HG03139 (cell line): ENCODE results near the gene NEBL.

ENCODE experiments used
- ATAC-seq: cut with Tn5 transposase; IDR thresholded peaks from one replicate; pipeline ENCODE4 v1.9.1; 2021; ENCODE audit not compliant: unreplicated experiment

NEBL gene

DNA sequence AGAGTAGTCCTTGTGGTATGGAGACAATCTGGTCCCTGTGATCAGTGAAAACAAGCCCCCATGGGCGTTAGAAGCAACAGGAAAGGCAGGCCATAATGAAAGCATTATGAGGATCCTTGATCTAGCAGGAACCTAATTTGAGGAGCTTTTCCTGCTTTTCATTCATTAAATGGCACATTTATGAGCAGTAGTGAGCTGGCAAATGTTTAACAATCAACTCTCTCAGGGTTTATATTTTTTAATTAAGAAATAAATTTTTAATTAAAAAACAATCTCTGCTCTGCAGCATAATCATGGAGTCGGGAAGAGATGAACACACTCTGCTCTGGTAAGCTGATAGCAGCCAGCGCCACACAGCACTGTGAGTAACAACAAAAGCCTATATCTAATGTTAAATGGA lies 11.3 kb upstream of the NEBL start:
- ATAC-seq: no peak

- no peak for ATAC-seq
These were observed 6.7 kb upstream of the NEBL start for GRCh38 chr10:20903635-20904390.

- no peak for ATAC-seq
These were observed 4.0 kb upstream of the NEBL start for GRCh38 chr10:20901110-20901509.

- ATAC-seq: no peak
These were observed 1.9 kb upstream of the NEBL start for GRCh38 chr10:20898866-20899535.

DNA sequence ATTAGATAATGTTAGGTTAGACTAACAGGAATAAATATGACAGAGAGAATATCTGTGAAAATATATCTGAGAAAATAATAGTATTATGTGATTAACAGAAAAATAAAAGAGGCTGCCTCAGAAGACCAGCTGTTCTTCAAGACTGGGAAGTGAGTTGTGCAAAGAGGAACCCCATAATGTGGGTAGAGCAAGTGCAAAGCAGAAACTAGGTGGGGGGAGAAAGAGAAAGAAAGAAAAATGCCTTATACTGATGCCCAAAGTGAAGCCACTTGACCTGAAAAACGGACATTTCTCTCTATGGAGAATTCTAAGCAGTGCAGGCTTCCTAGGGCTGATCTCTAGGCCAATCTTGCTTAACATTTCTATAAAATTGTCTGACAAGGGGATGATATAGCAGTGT lies 3.8 kb downstream of the NEBL start:
- ATAC-seq: no peak

GRCh38 chr10:20892796-20893195 lies 4.3 kb downstream of the NEBL start:
- ATAC-seq: no peak

DNA sequence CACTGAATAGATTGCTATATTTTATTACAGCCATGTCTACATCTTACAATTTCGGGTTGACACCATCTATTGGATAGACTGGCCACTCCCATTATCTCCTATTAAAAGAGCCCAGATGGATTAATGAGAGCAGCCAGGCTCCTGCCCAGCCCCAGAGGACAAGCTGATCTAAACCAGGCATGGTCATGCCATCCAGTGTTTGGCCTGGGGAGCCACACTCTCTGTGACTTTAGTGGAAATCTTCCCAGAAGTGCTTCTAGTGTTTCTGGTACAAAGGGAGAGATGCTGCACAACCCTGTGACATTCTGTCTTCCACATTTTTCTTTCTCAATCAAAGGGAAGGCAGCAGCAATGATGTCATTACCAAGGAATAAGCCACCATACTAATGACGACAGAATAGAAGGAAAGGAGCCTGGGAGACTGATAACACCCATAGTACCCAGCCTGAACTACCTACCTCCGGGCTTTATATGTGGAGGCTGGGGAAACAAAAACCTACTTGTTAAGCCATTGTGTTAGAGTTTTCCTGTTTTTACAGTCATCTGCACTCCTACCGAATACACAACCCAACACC lies 5.0 kb downstream of the NEBL start:
- ATAC-seq: no peak

DNA sequence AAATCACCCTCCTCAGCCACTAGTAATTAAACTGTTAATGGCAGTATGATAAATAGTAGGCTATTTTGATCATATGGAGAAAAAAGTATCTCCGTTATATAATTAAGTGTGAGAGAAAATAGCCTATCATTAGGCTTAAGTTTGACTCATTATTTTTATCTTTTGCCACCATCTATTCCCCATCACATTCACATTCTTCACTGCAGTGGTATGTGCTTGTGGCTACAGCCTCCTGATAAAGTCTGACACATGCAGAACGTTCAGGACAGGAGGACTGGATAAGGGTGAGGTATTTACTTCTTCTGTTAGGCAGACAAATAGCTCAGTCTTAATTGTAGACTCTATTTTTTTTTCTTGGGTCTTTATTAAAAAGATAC lies 5.8 kb downstream of the NEBL start:
- no peak for ATAC-seq

DNA sequence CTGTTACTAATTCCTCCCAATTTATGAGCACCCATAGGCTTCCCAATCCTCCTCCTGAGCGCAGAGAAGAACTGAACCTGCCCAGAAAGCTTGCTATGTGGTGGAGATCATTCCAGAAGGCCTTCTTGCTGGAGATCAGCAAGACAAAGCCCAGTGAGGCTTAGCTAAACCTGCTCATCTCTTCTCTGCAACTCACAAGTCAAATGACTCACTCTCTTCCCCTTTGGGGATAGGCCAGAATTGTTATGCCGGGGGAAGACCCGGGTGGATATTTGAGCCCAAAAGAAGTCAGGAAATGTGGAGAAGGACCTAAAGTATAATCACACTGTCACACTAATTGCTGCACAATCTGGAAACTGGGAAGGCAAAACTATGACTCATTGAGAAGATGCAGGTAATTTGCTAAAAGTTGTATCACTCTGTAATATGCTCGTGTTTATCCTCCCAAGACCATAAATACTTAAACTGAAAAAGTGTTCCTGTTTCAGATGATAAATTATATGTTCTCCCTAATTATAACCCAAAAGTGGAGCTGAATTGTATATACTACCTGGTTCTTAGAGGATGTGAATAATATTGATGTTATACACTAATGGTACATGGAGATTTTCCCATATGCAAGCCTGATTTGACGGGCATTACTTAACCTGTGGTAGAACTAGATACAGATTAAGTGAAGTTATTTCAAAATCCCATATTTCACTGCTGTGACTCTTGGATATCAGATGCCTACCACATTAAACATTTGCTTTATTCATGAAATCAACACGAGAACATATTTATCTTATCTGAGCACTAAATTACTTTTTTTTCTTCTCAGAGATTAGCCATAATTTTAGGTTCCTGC lies 6.4 kb downstream of the NEBL start:
- ATAC-seq: no peak

DNA sequence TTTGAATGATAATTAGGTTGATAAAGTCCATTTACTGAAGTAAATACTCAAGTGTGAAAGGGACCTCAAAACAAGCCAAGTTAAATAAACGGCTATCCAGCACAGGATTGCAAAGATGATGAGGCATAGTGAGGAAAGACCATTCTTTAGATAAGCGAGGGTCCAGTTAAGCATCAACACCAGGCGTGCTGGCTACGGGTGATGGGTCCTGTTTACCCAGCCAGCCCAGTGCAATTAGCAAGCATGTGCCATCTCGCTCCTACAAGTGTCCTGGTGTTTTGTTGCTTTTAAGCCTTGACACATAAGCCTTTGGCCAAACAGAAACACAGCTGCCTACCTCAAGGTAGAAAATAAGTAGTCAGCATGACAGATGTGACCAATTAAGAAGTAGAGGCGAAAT lies 7.1 kb downstream of the NEBL start:
- no peak for ATAC-seq

DNA sequence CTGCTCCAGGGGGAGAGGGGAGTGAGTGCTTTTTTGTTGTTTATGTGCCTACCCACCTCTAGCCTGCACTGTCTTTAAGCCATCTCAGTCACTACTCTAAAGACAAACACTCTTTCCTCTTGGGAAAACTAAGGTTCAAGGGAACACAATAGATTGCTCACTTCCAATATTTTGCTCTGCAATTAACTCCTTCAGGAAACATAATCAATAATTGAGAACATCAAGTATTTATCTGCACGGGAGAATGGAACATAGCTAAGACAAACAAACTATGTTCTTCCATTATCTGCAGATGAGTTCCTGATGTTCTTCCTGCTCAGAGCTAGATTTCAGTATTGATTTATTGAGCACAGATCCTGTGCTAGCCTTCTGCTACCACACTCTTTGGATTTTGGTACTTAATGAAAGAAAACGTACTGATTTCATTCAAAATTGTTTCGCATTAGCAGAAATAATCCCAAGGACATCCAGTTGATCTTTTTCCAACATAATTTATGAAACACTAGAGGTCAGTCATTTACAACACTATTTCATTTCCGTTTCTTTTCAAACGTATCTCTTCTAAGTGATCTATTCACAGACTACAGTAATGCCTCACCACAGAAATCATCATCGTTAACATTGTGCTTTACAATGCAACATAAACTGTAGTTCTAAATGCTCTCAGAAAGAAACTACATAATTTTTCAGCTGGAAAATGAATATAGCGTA lies 8.3 kb downstream of the NEBL start:
- ATAC-seq: no peak

DNA sequence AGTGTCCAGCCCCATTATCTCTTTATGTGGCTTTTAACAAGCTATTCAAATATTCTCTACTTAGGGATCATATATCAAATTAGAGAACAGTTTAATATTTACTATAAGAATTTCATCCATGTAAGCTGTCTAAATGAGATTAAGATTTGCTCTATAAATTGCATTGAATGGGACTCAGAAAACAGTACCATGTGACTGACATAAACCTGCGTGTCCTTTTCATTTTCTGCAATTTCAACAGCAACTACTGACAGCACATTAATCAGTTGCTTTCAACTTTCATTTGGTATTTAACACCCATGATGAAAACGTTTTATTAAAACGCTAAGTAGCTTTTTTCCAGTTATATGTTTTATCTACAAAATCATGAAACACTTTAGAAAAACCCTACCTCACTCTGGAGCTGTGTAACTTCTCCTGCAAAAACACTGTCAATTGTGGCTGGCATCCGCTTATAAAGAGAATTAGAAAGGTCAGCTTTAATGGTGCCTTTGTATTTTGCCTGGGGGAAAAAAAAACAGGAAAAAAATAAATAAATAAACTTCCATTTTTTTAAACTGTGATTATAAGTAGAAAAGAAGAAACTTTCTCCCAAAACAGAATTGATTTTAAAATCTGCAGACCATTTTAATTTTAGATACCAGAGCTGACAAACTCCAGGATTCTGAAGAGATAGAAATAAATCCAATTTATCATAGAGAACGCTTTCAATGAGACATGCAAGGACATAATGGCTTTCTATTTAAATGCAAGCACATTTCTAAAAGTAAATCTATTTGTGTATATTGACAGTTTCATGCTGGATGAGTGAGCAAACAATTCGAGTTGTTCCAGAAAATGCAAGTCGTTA lies 9.2 kb downstream of the NEBL start:
- ATAC-seq: no peak

DNA sequence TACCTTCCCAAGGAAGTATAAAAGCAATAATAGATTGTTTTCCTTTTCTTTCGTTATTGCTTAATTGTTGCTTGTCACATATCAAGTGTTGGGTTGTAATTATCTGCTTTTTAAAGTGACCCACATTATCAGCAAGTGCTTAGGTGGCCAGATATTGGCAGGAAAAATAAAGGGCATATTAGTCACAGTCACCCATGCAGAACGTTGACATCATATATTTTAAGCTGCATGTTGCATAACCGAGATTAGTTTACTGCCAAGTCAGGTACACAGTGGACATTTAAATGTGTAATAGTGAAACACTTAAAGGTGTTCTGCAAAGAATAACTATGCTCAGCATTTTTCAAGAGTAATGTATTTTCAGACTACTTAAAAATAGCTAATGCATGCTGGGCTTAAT lies 11.4 kb downstream of the NEBL start:
- ATAC-seq: no peak

GRCh38 chr10:20883552-20883951 lies 13.6 kb downstream of the NEBL start:
- no peak for ATAC-seq

GRCh38 chr10:20882091-20882490 lies 15.0 kb downstream of the NEBL start:
- no peak for ATAC-seq

GRCh38 chr10:20879136-20879535 lies 18.0 kb downstream of the NEBL start:
- no peak for ATAC-seq

DNA sequence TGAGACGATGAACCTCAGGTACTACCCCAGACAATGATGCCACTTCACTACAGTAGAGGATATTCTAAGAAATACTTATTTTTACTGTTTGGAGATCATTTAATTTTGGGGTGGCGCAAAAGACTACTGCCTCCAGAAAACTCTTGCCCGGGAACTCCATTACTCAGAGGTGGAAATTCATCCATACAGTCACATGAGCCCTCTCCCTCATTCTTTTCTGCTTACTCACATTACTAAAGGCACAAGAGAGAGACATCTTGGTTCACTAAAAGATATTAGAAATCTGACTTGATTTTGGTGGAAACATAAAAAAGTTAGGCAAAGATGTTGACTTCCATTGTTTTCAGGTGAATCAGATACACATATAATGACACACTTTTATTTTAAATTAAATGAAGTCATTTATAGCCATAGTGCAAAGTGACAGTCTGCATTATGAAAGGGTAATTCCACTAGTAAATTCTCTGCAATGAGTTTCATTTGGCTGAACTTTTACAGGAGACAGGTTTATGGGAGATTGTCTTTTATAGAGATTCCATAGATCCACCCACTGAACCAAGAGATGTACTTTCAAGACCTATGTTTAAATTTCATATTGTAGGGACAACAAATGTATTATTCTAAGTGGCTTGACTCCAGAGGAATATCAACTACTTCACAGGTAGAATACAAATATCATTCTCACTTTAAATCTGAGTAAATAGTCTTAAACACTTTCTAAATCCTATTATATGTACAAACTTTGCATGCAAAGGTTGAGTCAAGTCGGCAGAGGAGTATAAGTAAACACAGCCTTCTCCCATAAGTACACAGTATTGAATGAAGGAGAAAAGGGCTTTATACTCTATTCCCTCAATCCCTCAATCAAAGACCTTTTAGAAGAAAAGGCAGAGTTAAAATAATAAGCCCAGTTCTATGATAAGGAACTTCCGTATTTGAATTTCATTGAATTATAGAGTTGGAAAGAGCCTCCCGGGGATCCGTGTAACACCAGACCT lies 18.8 kb downstream of the NEBL start:
- no peak for ATAC-seq

DNA sequence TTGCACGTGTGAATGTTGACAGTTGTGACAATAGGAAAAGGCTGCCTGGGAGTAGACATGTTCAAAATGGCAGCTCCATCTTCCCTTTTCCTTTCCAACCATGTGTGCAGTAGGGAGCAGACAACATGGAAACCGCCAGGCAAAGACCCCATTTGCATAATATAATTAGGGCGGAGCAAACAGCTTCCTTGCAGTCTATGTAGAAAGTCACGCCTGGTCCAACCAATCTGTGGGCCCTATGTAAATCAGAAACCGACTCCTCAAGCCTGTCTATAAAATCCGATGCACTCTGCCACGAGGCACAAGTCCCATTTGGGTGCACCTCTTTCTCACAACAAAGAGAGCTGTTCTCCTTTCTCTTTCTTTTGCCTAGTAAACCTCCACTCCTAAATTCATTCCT lies 19.6 kb downstream of the NEBL start:
- ATAC-seq: no peak

DNA sequence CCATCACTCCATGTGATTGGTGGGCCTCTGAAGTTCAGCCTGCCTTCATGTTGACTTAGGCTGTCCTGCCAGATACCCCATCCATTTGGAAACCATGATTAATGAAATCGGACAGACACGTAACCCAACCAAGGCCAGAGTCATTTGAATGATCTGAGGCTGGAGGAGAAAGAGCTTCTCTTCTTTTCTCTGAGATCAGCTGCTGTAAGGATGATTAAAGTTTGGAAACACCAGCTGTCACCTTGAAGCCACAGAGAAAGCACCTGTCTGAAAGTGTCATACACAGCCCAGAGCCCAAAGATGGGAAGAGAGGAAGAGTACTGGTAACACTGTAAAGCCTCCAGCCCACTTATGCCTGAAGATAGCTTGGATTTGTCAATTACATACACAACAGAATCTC lies 22.9 kb downstream of the NEBL start:
- no peak for ATAC-seq
